ENCODE measurements around the gene KRTAP9-6.

GRCh38 chr17:41231731-41232130 lies 33.4 kb upstream of the KRTAP9-6 start:
- TF ChIP-seq POLR2A (IDR thresholded peaks at IDR 0.05) (no peak), CTCF (IDR thresholded peaks at IDR 0.05) (no peak)

All from adrenal gland (tissue), 5 donors.